Smooth muscle cell (in vitro differentiated cells): Measurements from ENCODE around the gene BABAM2. TPM values are rescaled to one million over a fixed set of nuclear protein-coding genes. Genes with fewer than 3 reads are reported as not detected.
"Not testable (repeated sequence)": the region's sequence is repeated elsewhere in the genome, so short reads cannot be mapped to it uniquely, and the experiment has no call there.

Experiments used
- DNase-seq: peaks from one replicate; lab custom pipeline; 2025; ENCODE audit not compliant: unreplicated experiment; lab: John Stamatoyannopoulos, UW
- H2AFZ ChIP-seq: fragments of 200-600 bp; sonication (generic); 2 replicates; pipeline ENCODE4 v1.6.0; 2016; ENCODE audit warnings: antibody characterized with exemption, low read depth, mild to moderate bottlenecking
- H3F3A ChIP-seq: fragments of 200-600 bp; sonication (generic); 2 replicates; pipeline ENCODE4 v1.6.0; 2017; ENCODE audit warnings: antibody characterized with exemption, low read depth
- H3K27ac ChIP-seq: fragments of 200-600 bp; sonication (generic); 2 replicates; pipeline ENCODE4 v1.5.1; 2016; ENCODE audit warnings: low read depth, mild to moderate bottlenecking
- H3K27me3 ChIP-seq: fragments of 200-600 bp; sonication (generic); 2 replicates; pipeline ENCODE4 v1.6.1; 2016; ENCODE audit warnings: low read depth, mild to moderate bottlenecking
- H3K36me3 ChIP-seq: fragments of 200-600 bp; sonication (generic); 2 replicates; pipeline ENCODE4 v1.5.1; 2016; ENCODE audit warnings: low read depth
- H3K4me1 ChIP-seq: fragments of 200-600 bp; sonication (generic); 2 replicates; pipeline ENCODE4 v1.5.1; 2016; ENCODE audit warnings: low read depth
- H3K4me2 ChIP-seq: fragments of 200-600 bp; sonication (generic); 2 replicates; pipeline ENCODE4 v1.6.0; 2016; ENCODE audit warnings: mild to moderate bottlenecking
- H3K4me3 ChIP-seq: fragments of 200-600 bp; sonication (generic); 2 replicates; pipeline ENCODE4 v1.5.1; 2016; ENCODE audit warnings: mild to moderate bottlenecking
- H3K79me2 ChIP-seq: fragments of 200-600 bp; sonication (generic); 2 replicates; pipeline ENCODE4 v1.6.0; 2016; ENCODE audit warnings: low read depth, mild to moderate bottlenecking
- H3K9ac ChIP-seq: fragments of 200-600 bp; sonication (generic); 2 replicates; pipeline ENCODE4 v1.6.0; 2016; ENCODE audit warnings: low read depth
- H3K9me3 ChIP-seq: fragments of 200-600 bp; sonication (generic); replicated peaks from 2 replicates; pipeline ENCODE4 v1.5.1; 2016; ENCODE audit warnings: low read depth
- H4K20me1 ChIP-seq: fragments of 200-600 bp; sonication (generic); 2 replicates; pipeline ENCODE4 v1.6.0; 2016; ENCODE audit warnings: low read depth
- CTCF ChIP-seq: fragments of 200-600 bp; sonication (generic); IDR thresholded peaks from 2 replicates; pipeline ENCODE4 v1.5.1; 2017; ENCODE audit warnings: borderline replicate concordance, mild to moderate bottlenecking, antibody characterized with exemption; ENCODE audit not compliant: insufficient read depth, poor library complexity, severe bottlenecking
- WGBS: methylation state at CpG from one replicate; pipeline ENCODE4 v1.1.7; 2016; ENCODE audit warnings: low lambda C conversion rate; 5-methylcytosine and 5-hydroxymethylcytosine counted together
- polyA plus RNA-seq: library from polyadenylated mRNA; unstranded; fragments of >200 nt; fragmentation: Nextera tagmentation; extraction: Ambion mirVana; gene quantifications from 2 replicates; pipeline ENCODE4 v1.2.1, GENCODE V29; 2016
- total RNA-seq: library from RNA; depleted of rRNA; stranded (reverse); fragments of >200 nt; gene quantifications from 2 replicates; pipeline ENCODE4 v1.2.3, GENCODE V29; 2014

The BABAM2 gene
- total and polyA plus RNA-seq, 2 experiments from 2014 or later: 26.5 to 29.1 TPM

GRCh38 chr2:27857417-27858172 is 32.9 kb upstream of the BABAM2 start:
- no peak overlapping the region for H2AFZ ChIP-seq
- H3K27ac ChIP-seq: peak overlapping the region; percentile 70
- no peaks in the 10 kb centered on the region for H3K27me3 ChIP-seq
- H3K9ac ChIP-seq: peak overlapping the region; percentile 14
- no peaks in the 10 kb centered on the region for H3K4me1 ChIP-seq
- no peak for DNase-seq
- H3K79me2 ChIP-seq: no peaks in the 10 kb centered on the region
- no peaks in the 10 kb centered on the region for H3K36me3 ChIP-seq
- H3K4me2 ChIP-seq: no peak overlapping the region
- H3F3A ChIP-seq: no peaks in the 10 kb centered on the region
- H4K20me1 ChIP-seq: no peaks in the 10 kb centered on the region
- no peak overlapping the region for H3K4me3 ChIP-seq
- H3K9me3 ChIP-seq: no peaks in the 10 kb centered on the region
- no peak for TF ChIP-seq CTCF
- 68% methylated on average over 4 of the region's 4 CpGs for WGBS

- no peak overlapping the region for H3K4me2 ChIP-seq
- H3K27ac ChIP-seq: no peak overlapping the region
- no peak for DNase-seq
Measured at GRCh38 chr2:27860111-27860510, 30.4 kb upstream of the BABAM2 start.

GRCh38 chr2:27863146-27863545 is 27.4 kb upstream of the BABAM2 start:
- Histone ChIP-seq H3K4me3 (no peak overlapping the region), H3K4me2 (no peak overlapping the region), H3K27ac (no peak overlapping the region), H3K79me2 (no peaks in the 10 kb centered on the region), H3F3A (no peaks in the 10 kb centered on the region), H3K27me3 (no peaks in the 10 kb centered on the region), H3K9me3 (no peaks in the 10 kb centered on the region), H3K36me3 (no peaks in the 10 kb centered on the region), H3K4me1 (no peaks in the 10 kb centered on the region), H2AFZ (no peak overlapping the region), H3K9ac (no peak overlapping the region), H4K20me1 (no peaks in the 10 kb centered on the region)
- WGBS: 48% methylated on average over 1 of the region's 1 CpG
- no peak for DNase-seq
- no peak for TF ChIP-seq CTCF

More at GRCh38 chr2:27860111-27860510, 30.4 kb upstream of the BABAM2 start:
- Histone ChIP-seq H3F3A (no peaks in the 10 kb centered on the region), H2AFZ (no peak overlapping the region), H3K36me3 (no peaks in the 10 kb centered on the region), H3K9me3 (no peaks in the 10 kb centered on the region), H3K4me3 (no peak overlapping the region), H4K20me1 (no peaks in the 10 kb centered on the region), H3K9ac (no peak overlapping the region), H3K4me1 (no peaks in the 10 kb centered on the region), H3K79me2 (no peaks in the 10 kb centered on the region), H3K27me3 (no peaks in the 10 kb centered on the region)
- TF ChIP-seq CTCF: no peak

- H3K4me1 ChIP-seq, H3K4me2 ChIP-seq, H3F3A ChIP-seq, H3K27me3 ChIP-seq, H3K9me3 ChIP-seq, H3K9ac ChIP-seq, DNase-seq, H3K79me2 ChIP-seq, H3K36me3 ChIP-seq, H4K20me1 ChIP-seq, H2AFZ ChIP-seq, H3K4me3 ChIP-seq, H3K27ac ChIP-seq: not testable (repeated sequence)
- WGBS: 89% methylated on average over 5 of the region's 5 CpGs
Measured at GRCh38 chr2:27863955-27864354, 26.6 kb upstream of the BABAM2 start.
